ENCODE data around the gene STRA6.
"Not testable (repeated sequence)": the region's sequence is repeated elsewhere in the genome, so short reads cannot be mapped to it uniquely, and the experiment has no call there.

The STRA6 gene

DNA sequence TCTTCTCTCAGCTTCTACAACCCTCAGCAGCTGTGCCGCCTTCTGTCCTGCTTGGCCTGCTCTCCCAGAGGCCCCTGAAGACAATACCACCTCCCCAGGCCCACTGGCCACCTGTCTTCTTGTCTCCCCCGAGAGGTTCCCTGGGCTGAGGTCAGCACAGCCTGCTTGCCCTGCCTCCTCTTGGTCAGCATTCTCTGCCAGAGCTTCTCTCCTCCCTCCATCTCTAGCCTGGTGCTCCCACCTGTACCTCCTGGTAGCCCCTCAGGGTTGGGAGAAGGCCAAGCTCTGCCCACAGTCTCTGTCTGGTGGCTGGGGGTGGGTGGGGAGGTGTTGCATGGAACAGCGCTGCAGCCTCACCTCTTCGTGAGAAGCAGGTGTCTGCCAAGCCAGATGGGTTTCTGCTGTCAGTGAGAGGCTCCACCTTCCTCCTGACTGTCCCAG is 34.7 kb downstream of the STRA6 start:
- Histone ChIP-seq H3K4me1 (ENCODE audit: insufficient read depth, poor library complexity, severe bottlenecking) (no peaks in the 10 kb centered on the region), H3K27me3 (ENCODE audit: insufficient read depth, poor library complexity, severe bottlenecking) (peaks cover 3% of the 10 kb centered on the region), H3K4me3 (ENCODE audit: severe bottlenecking) (no peak overlapping the region), H3K27ac (ENCODE audit: poor library complexity, severe bottlenecking) (no peak overlapping the region), H3K9me3 (ENCODE audit: severe bottlenecking) (no peaks in the 10 kb centered on the region), H3K36me3 (ENCODE audit: low read depth) (no peaks in the 10 kb centered on the region)
- DNase-seq (ENCODE audit: low spot score) (no peak), ATAC-seq (ENCODE audit: low read depth) (no peak; the same call in 2 of the 3 replicates)
- TF ChIP-seq, protein P1, sequence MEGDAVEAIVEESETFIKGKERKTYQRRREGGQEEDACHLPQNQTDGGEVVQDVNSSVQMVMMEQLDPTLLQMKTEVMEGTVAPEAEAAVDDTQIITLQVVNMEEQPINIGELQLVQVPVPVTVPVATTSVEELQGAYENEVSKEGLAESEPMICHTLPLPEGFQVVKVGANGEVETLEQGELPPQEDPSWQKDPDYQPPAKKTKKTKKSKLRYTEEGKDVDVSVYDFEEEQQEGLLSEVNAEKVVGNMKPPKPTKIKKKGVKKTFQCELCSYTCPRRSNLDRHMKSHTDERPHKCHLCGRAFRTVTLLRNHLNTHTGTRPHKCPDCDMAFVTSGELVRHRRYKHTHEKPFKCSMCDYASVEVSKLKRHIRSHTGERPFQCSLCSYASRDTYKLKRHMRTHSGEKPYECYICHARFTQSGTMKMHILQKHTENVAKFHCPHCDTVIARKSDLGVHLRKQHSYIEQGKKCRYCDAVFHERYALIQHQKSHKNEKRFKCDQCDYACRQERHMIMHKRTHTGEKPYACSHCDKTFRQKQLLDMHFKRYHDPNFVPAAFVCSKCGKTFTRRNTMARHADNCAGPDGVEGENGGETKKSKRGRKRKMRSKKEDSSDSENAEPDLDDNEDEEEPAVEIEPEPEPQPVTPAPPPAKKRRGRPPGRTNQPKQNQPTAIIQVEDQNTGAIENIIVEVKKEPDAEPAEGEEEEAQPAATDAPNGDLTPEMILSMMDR (IDR thresholded peaks at IDR 0.05; ENCODE audit: poor library complexity, severe bottlenecking), result no peak

DNA sequence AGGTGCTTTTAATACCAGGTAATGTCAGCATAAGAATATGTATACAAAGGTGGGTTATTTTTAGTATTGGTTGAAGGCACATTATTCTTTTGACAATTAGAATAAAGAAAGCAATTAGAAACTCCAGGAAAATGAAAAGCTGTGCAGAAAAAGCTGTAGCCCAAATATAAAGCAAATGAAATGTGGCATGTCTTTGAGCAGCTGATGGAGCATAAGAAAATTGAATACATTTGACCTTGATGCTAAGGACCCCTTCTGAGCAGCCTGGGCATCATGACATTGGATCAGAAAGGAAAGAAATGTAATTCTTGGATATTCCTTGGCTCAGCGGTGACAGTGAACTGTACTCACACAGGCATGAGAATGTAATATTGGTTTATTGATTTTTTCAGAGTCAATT is 37.1 kb downstream of the STRA6 start:
- TF ChIP-seq, protein P1 (IDR thresholded peaks at IDR 0.05; ENCODE audit: poor library complexity, severe bottlenecking), result no peak
- ATAC-seq (ENCODE audit: low read depth) (no peak), DNase-seq (ENCODE audit: low spot score) (no peak)
- no peaks in the 10 kb centered on the region for H3K4me1 ChIP-seq (ENCODE audit: insufficient read depth, poor library complexity, severe bottlenecking)
- peaks cover 3% of the 10 kb centered on the region for H3K27me3 ChIP-seq (ENCODE audit: insufficient read depth, poor library complexity, severe bottlenecking)
- H3K4me3 ChIP-seq (ENCODE audit: severe bottlenecking), result no peak overlapping the region
- no peaks in the 10 kb centered on the region for H3K36me3 ChIP-seq (ENCODE audit: low read depth)
- no peaks in the 10 kb centered on the region for H3K9me3 ChIP-seq (ENCODE audit: severe bottlenecking)
- no peak overlapping the region for H3K27ac ChIP-seq (ENCODE audit: poor library complexity, severe bottlenecking)

DNA sequence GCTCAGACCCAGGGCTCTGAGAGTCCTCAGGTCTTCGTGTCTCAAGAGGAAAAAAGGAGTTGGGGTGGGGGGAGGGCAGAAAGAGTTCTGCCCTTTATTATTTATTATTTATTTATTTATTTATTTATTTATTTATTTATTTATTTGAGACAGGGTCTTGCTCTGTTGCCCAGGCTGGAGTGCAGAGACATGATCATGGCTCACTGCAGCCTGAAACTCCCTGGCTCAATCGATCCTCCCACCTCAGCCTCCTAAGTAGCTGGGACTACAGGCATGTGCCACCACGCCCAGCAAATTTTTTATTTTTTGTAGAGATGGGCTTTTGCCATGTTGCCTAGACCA is 40.4 kb downstream of the STRA6 start:
- H3K9me3 ChIP-seq (ENCODE audit: severe bottlenecking); H3K27me3 ChIP-seq (ENCODE audit: insufficient read depth, poor library complexity, severe bottlenecking); H3K36me3 ChIP-seq (ENCODE audit: low read depth); ATAC-seq (ENCODE audit: low read depth); DNase-seq (ENCODE audit: low spot score); H3K27ac ChIP-seq (ENCODE audit: poor library complexity, severe bottlenecking); H3K4me1 ChIP-seq (ENCODE audit: insufficient read depth, poor library complexity, severe bottlenecking); H3K4me3 ChIP-seq (ENCODE audit: severe bottlenecking): not testable (repeated sequence)

DNA sequence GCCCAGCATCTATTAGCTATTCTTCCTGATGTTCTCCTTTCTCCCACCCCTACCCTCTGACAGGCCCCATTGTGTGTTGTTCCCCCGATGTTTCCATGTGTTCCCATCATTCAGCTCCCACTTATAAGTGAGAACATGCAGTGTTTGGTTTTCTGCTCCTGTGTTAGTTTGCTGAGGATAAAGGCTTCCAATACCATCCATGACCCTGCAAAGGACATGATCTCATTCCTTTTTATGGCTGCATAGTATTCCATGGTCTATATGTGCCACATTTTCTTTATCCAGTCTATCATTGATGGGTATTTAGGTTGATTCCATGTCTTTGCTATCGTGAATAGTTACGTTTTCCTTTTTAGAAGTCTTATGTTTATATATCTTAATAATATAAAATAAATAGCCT is 42.2 kb downstream of the STRA6 start:
- H3K27me3 ChIP-seq (ENCODE audit: insufficient read depth, poor library complexity, severe bottlenecking); H3K36me3 ChIP-seq (ENCODE audit: low read depth); H3K9me3 ChIP-seq (ENCODE audit: severe bottlenecking); ATAC-seq (ENCODE audit: low read depth); H3K4me1 ChIP-seq (ENCODE audit: insufficient read depth, poor library complexity, severe bottlenecking); H3K27ac ChIP-seq (ENCODE audit: poor library complexity, severe bottlenecking); DNase-seq (ENCODE audit: low spot score); H3K4me3 ChIP-seq (ENCODE audit: severe bottlenecking): not testable (repeated sequence)

DNA sequence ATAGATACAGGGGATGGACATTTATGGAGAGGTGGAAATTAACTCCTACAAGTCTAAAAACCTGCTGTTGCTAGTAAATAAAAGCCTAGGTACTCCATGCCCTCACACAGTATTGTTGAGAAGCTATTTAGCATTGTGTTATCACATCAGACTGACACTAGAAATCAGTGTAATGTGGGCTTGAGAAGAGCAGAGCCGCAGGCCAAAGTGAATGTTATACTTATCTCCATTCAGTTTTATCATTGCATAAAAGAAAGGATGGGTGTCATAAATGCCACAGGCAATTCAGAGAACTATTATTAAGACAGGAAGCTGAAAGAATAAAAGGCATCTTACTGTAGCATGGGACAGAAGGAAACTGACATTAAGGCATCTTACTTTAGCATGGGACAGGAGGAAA is 42.8 kb downstream of the STRA6 start:
- TF ChIP-seq, protein P1 (IDR thresholded peaks at IDR 0.05; ENCODE audit: poor library complexity, severe bottlenecking), result no peak
- Histone ChIP-seq H3K4me1 (ENCODE audit: insufficient read depth, poor library complexity, severe bottlenecking) (no peaks in the 10 kb centered on the region), H3K27ac (ENCODE audit: poor library complexity, severe bottlenecking) (no peak overlapping the region), H3K4me3 (ENCODE audit: severe bottlenecking) (no peak overlapping the region), H3K27me3 (ENCODE audit: insufficient read depth, poor library complexity, severe bottlenecking) (no peaks in the 10 kb centered on the region), H3K36me3 (ENCODE audit: low read depth) (no peaks in the 10 kb centered on the region), H3K9me3 (ENCODE audit: severe bottlenecking) (no peaks in the 10 kb centered on the region)
- DNase-seq (ENCODE audit: low spot score) (no peak), ATAC-seq (ENCODE audit: low read depth) (no peak)

DNA sequence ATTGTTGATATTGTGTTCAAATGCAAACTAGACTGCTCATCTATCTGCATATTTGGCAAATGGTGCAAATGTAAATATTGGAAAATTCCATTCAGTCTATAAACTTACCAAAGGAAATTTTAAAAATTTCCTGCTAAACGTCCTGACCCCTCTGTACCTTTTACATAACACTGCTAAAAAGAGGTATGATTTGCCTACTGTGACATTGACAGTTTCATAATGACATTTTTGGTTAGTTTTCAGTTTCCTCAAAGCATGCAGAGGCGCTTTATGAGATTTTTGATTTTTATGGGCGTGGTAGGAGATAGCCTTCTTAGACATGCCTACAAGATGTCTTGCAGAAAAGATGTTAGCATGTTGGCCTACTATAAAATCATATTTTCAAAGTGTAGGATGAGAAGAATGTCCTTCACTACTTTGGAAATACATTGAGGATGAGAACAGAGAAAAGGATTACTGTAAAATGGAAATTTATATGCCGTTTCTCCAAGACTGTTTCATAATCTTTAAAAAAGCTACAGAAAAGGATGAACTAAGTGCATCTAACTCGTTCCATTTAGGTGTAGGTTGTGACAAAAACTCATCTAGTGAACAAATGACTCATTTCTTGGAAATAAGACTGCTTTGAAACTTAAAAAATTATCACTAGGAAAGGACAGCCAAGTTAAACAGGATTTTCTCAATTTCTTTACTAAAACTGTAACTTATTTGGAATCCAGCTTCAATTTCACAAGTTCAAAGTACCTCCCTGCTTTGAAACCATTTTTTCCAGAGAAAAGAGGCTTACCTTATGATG is 43.5 kb downstream of the STRA6 start:
- Histone ChIP-seq H3K27ac (ENCODE audit: poor library complexity, severe bottlenecking) (no peak overlapping the region), H3K36me3 (ENCODE audit: low read depth) (no peaks in the 10 kb centered on the region), H3K4me3 (ENCODE audit: severe bottlenecking) (no peak overlapping the region), H3K4me1 (ENCODE audit: insufficient read depth, poor library complexity, severe bottlenecking) (no peaks in the 10 kb centered on the region), H3K9me3 (ENCODE audit: severe bottlenecking) (no peaks in the 10 kb centered on the region), H3K27me3 (ENCODE audit: insufficient read depth, poor library complexity, severe bottlenecking) (no peaks in the 10 kb centered on the region)
- DNase-seq (ENCODE audit: low spot score) (no peak), ATAC-seq (ENCODE audit: low read depth) (no peak)
- TF ChIP-seq, protein P1 (IDR thresholded peaks at IDR 0.05; ENCODE audit: poor library complexity, severe bottlenecking), result no peak

Data from RWPE2 (cell line).